NCI-H226 (cell line): ENCODE data around the gene KIRREL3.
"Not testable (repeated sequence)": the region's sequence is repeated elsewhere in the genome, so short reads cannot be mapped to it uniquely, and the experiment has no call there.

ENCODE experiments used
- DNase-seq: peaks from one replicate; pipeline ENCODE4 v3.0.0-alpha.2; 2015

Gene KIRREL3

GRCh38 chr11:126996036-126996804 is 4.3 kb downstream of the KIRREL3 start:
- no peak for DNase-seq

GRCh38 chr11:126993599-126993998 is 7.0 kb downstream of the KIRREL3 start:
- no peak for DNase-seq

- DNase-seq: peak; percentile 80
Measured at GRCh38 chr11:126992804-126993111, 7.8 kb downstream of the KIRREL3 start.

GRCh38 chr11:126992065-126992803 is 8.3 kb downstream of the KIRREL3 start:
- DNase-seq: peak; percentile 98

- DNase-seq: peak; percentile 85
Measured at GRCh38 chr11:126991596-126991995, 9.0 kb downstream of the KIRREL3 start.

- DNase-seq: peak; percentile 64
Measured at GRCh38 chr11:126990716-126991480, 9.7 kb downstream of the KIRREL3 start.

- peak; percentile 68 for DNase-seq
Measured at GRCh38 chr11:126989942-126990715, 10.4 kb downstream of the KIRREL3 start.

- DNase-seq: no peak
Measured at GRCh38 chr11:126988655-126989054, 11.9 kb downstream of the KIRREL3 start.

- DNase-seq: no peak
Measured at GRCh38 chr11:126981635-126982034, 18.9 kb downstream of the KIRREL3 start.

- DNase-seq: no peak
Measured at GRCh38 chr11:126978911-126979310, 21.7 kb downstream of the KIRREL3 start.

GRCh38 chr11:126978165-126978564 is 22.4 kb downstream of the KIRREL3 start:
- DNase-seq: peak; percentile 24

GRCh38 chr11:126973051-126973450 is 27.5 kb downstream of the KIRREL3 start:
- no peak for DNase-seq

- DNase-seq: no peak
Measured at GRCh38 chr11:126971305-126971704, 29.3 kb downstream of the KIRREL3 start.

GRCh38 chr11:126969865-126970479 is 30.6 kb downstream of the KIRREL3 start:
- DNase-seq: no peak

- no peak for DNase-seq
Measured at GRCh38 chr11:126968915-126969314, 31.7 kb downstream of the KIRREL3 start.

- DNase-seq: no peak
Measured at GRCh38 chr11:126965331-126965730, 35.2 kb downstream of the KIRREL3 start.

- no peak for DNase-seq
Measured at GRCh38 chr11:126963603-126964363, 36.8 kb downstream of the KIRREL3 start.

GRCh38 chr11:126963115-126963514 is 37.5 kb downstream of the KIRREL3 start:
- DNase-seq: no peak

- no peak for DNase-seq
Measured at GRCh38 chr11:126959700-126960099, 40.9 kb downstream of the KIRREL3 start.

- no peak for DNase-seq
Measured at GRCh38 chr11:126956635-126957034, 43.9 kb downstream of the KIRREL3 start.

- DNase-seq: not testable (repeated sequence)
Measured at GRCh38 chr11:126952533-126952932, 48.0 kb downstream of the KIRREL3 start.

- no peak for DNase-seq
Measured at GRCh38 chr11:126951465-126951864, 49.1 kb downstream of the KIRREL3 start.
